Naive thymus-derived CD4-positive, alpha-beta T cell (primary cell): ENCODE data around the gene CRELD1. TPM values are rescaled to one million over a fixed set of nuclear protein-coding genes. Genes with fewer than 3 reads are reported as not detected.

Experiments used
- ATAC-seq: fragments of 150-1000 bp; cut with Tn5 transposase; 2 replicates; pipeline ENCODE4 v1.10.0; 2021; ENCODE audit warnings: mild to moderate bottlenecking, moderate library complexity
- CTCF ChIA-PET: fragments of 350-600 bp; sonication (Branson Sonifier 250); formaldehyde crosslinking; loops from one replicate; lab custom pipeline; 2021; ENCODE audit warnings: antibody characterized with exemption; lab: Charles Lee
- POLR2A ChIA-PET: fragments of 350-600 bp; sonication (Branson Sonifier 250); formaldehyde crosslinking; loops from one replicate; lab custom pipeline; 2021; ENCODE audit warnings: antibody characterized with exemption, inconsistent platforms; lab: Charles Lee
- DNase-seq, 9 donors: peaks; one replicate each; pipeline versions ENCODE4 v3.0.0 to v3.0.0-alpha.2; 2020 to 2022; ENCODE audit warnings: mixed read lengths in 1 of 9
- H3K27ac ChIP-seq: one replicate; pipeline ENCODE4 v1.7.0; 2013; ENCODE audit warnings: mild to moderate bottlenecking, low read depth, low read length, moderate library complexity
- H3K27me3 ChIP-seq, 2 donors: one replicate each; pipeline ENCODE4 v1.7.0; 2013; ENCODE audit warnings: low read length in 2 of 2, mild to moderate bottlenecking in 2 of 2, moderate library complexity in 2 of 2; ENCODE audit not compliant: control insufficient read depth in 2 of 2, insufficient read depth in 2 of 2
- H3K36me3 ChIP-seq, 3 experiments: 1 replicate in 2 of 3; 2 replicates in 1 of 3; pipeline ENCODE4 v1.7.0; 2013; ENCODE audit warnings: low read length in 3 of 3, mild to moderate bottlenecking in 3 of 3, moderate library complexity in 1 of 3; ENCODE audit not compliant: insufficient read depth in 3 of 3, control insufficient read depth in 2 of 3
- H3K4me1 ChIP-seq, 2 donors: one replicate each; pipeline ENCODE4 v1.7.0; 2013; ENCODE audit warnings: low read length in 2 of 2, mild to moderate bottlenecking in 2 of 2, moderate library complexity in 1 of 2; ENCODE audit not compliant: control insufficient read depth in 2 of 2, insufficient read depth in 2 of 2
- H3K4me3 ChIP-seq: 2 replicates; pipeline ENCODE4 v1.7.0; 2013; ENCODE audit warnings: mild to moderate bottlenecking, low read length
- H3K9me3 ChIP-seq, 3 experiments: 1 replicate in 2 of 3; 2 replicates in 1 of 3; pipeline ENCODE4 v1.7.0; 2013; ENCODE audit warnings: low read length in 3 of 3; ENCODE audit not compliant: control insufficient read depth in 2 of 3
- H3K27ac Mint-ChIP-seq, 9 donors: one replicate each; pipeline ENCODE4 v1.8.0; 2020 to 2022; ENCODE audit warnings: mixed read lengths in 9 of 9, mild to moderate bottlenecking in 8 of 9, moderate library complexity in 5 of 9, inconsistent platforms in 2 of 9
- H3K27me3 Mint-ChIP-seq, 5 donors: one replicate each; pipeline ENCODE4 v1.8.0; 2021 to 2022; ENCODE audit warnings: mixed read lengths in 5 of 5, mild to moderate bottlenecking in 1 of 5
- H3K36me3 Mint-ChIP-seq, 5 donors: one replicate each; pipeline ENCODE4 v1.8.0; 2020 to 2022; ENCODE audit warnings: mixed read lengths in 5 of 5, mild to moderate bottlenecking in 3 of 5, inconsistent platforms in 1 of 5
- H3K4me1 Mint-ChIP-seq, 7 donors: one replicate each; pipeline ENCODE4 v1.8.0; 2020 to 2022; ENCODE audit warnings: mixed read lengths in 7 of 7, mild to moderate bottlenecking in 3 of 7, inconsistent platforms in 1 of 7
- H3K4me3 Mint-ChIP-seq, 10 donors: one replicate each; pipeline ENCODE4 v1.8.0; 2020 to 2022; ENCODE audit warnings: mild to moderate bottlenecking in 10 of 10, mixed read lengths in 10 of 10, moderate library complexity in 6 of 10, inconsistent platforms in 2 of 10
- H3K9me3 Mint-ChIP-seq, 11 donors: one replicate each; pipeline ENCODE4 v1.8.0; 2020 to 2022; ENCODE audit warnings: mixed read lengths in 11 of 11, mild to moderate bottlenecking in 4 of 11, inconsistent platforms in 1 of 11, moderate library complexity in 1 of 11
- intact Hi-C, 2 donors: fragments of 100-400 bp; cut with micrococcal nuclease; formaldehyde crosslinking; loops; one replicate each; pipeline ENCODE4 v1.15.1; 2023
- polyA plus RNA-seq, 2 donors: library from polyadenylated mRNA; unstranded; fragments of 300-500 nt; fragmentation: Illumina TruSeq; gene quantifications; one replicate each; pipeline ENCODE4 v1.2.3, GENCODE V29; 2021
- total RNA-seq, 6 experiments: library from RNA in 5 of 6; stranded (reverse) in 5 of 6; gene quantifications; 1 replicate in 5 of 6; 2 replicates in 1 of 6; pipeline ENCODE4 v1.2.3 and lab custom pipeline; 2021 to 2026

CRELD1 gene
- total and polyA plus RNA-seq, 7 experiments from 2014 or later = 21.0 to 64.9 (median 30.1) TPM

DNA sequence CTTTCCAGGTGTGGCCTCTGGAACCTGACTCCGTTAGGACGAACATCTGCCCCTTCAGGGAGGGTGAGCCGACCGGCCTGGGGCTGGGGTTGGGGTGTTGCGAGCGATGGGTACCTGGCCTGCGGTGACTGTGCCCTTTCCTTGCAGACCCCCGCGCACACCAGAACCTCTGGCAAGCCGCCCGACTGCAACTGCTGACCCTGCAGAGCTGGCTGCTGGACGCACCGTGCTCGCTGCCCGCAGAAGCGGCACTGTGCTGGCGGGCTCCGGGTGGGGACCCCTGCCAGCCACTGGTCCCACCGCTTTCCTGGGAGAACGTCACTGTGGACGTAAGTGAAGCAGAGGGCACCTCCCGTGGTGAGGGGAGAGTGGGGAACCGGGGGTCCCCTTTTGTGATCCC lies 5.5 kb upstream of the CRELD1 start:
- intact Hi-C loops = no loop called here

DNA sequence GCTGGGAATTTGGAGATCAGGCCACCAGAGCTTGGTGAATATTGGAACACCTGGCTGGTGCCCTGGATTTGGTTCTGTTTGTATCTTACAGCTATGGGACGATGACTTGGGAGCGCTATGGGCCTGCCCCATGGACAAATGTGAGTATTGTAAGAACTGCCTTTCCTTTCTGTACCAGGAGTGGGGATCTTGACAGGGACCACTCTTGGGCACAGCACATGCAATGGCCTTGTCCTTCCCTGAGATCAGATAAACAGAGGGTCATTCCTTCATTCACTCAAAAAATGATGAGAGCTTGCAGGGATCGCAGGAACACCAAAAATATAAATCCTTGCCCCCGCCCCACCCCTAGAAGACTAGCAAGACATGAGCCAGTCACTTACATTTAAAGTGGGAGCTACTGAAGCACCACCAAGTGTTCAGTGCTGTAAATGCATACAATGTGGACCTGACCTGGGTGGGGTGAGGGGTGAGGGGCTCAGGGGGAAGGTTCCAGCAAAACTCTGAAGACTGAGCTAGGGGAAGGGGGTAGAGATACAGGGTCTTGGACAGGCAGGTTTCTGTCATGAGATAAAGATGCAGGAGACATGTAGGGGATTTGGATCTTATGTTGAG lies 2.7 kb upstream of the CRELD1 start:
- intact Hi-C loops = loop anchor here (1.0 to 10.0 kb wide), 4 partner anchors 82 to 566 kb away; partner anchors contain the start of genes BRK1 (in 1 of the 2), MTMR14 (in 1 of the 2) and THUMPD3 (in 1 of the 2)
- H3K9me3 Mint-ChIP-seq = peaks cover 0 to 1% (median 0%) of the 10 kb centered on the region in 11 donors
- H3K27me3 Mint-ChIP-seq = no peaks in the 10 kb centered on the region
- Histone ChIP-seq H3K4me3 (no peak overlapping the region), H3K9me3 (no peaks in the 10 kb centered on the region), H3K36me3 (peaks cover 0 to 2% (median 0%) of the 10 kb centered on the region in 3 experiments), H3K27me3 (no peaks in the 10 kb centered on the region), H3K4me1 (peaks cover 25 to 27% of the 10 kb centered on the region in 2 donors), H3K27ac (peak overlapping the region; percentile 14)
- CTCF ChIA-PET = interaction anchor here (0.6 to 5.3 kb wide), 5 partner anchors 10 to 151 kb away, joined by 3 to 35 read pairs (median 3); no protein-coding TSS in a partner anchor
- H3K36me3 Mint-ChIP-seq = peaks cover 0 to 6% (median 0%) of the 10 kb centered on the region in 5 donors
- DNase-seq = no peak
- H3K4me1 Mint-ChIP-seq = peaks cover 28 to 50% (median 37%) of the 10 kb centered on the region in 7 donors
- H3K27ac Mint-ChIP-seq = peak overlapping the region; percentile 62 to 100 (median 82)
- ATAC-seq = no peak
- POLR2A ChIA-PET = interaction anchor here (0.5 to 4.3 kb wide), 6 partner anchors 15 to 390 kb away, joined by 3 to 21 read pairs (median 7); partner anchors contain the start of genes IL17RC, JAGN1 and SEC13
- peak overlapping the region in 6 of 10 donors; percentile 26 to 71 (median 53) for H3K4me3 Mint-ChIP-seq

More for the DNA sequence above, 5.5 kb upstream of the CRELD1 start:
- Histone ChIP-seq H3K4me3 (no peak overlapping the region), H3K36me3 (no peaks in the 10 kb centered on the region), H3K4me1 (peaks cover 8% of the 10 kb centered on the region in 2 donors), H3K27me3 (no peaks in the 10 kb centered on the region), H3K9me3 (no peaks in the 10 kb centered on the region), H3K27ac (no peak overlapping the region)
- Mint-ChIP-seq H3K27me3 (peaks cover 0 to 8% (median 0%) of the 10 kb centered on the region in 5 donors), H3K9me3 (peaks cover 0 to 2% (median 0%) of the 10 kb centered on the region in 11 donors), H3K27ac (no peak overlapping the region), H3K36me3 (no peaks in the 10 kb centered on the region), H3K4me3 (no peak overlapping the region), H3K4me1 (peaks cover 11 to 24% (median 18%) of the 10 kb centered on the region in 7 donors)
- no peak for ATAC-seq
- POLR2A ChIA-PET = interaction anchor here (2.3 kb wide), 1 partner anchor 37 kb away, joined by 8 read pairs; the partner anchor contains the start of gene JAGN1
- CTCF ChIA-PET = no interaction called here
- no peak for DNase-seq

DNA sequence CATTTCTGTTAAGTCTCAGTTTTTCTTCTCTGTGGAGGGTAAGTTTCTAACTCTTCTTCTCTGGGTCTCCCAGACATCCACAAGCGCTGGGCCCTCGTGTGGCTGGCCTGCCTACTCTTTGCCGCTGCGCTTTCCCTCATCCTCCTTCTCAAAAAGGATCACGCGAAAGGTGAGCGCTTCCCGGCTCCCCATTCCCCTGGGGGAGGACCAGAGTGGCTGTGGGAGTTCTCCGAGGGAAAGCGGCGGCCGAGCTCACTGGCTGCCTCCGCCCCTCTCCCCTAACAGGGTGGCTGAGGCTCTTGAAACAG lies 1.1 kb upstream of the CRELD1 start:
- ChIA-PET CTCF (interaction anchor here (0.6 to 5.3 kb wide), 10 partner anchors 7 to 353 kb away, joined by 3 to 35 read pairs (median 4); partner anchors contain the start of genes FANCD2, MTMR14, PRRT3 and RPUSD3), POLR2A (interaction anchor here (0.8 to 5.2 kb wide), 33 partner anchors 9 to 504 kb away, joined by 3 to 64 read pairs (median 8); partner anchors contain the start of genes ARPC4, BRPF1, EMC3 and IL17RC)
- no peak for ATAC-seq
- H3K9me3 Mint-ChIP-seq = peaks cover 0 to 1% (median 0%) of the 10 kb centered on the region in 11 donors
- H3K4me3 Mint-ChIP-seq = peak overlapping the region; percentile 71 to 99 (median 98)
- H3K27me3 Mint-ChIP-seq = no peaks in the 10 kb centered on the region
- Histone ChIP-seq H3K36me3 (peaks cover 0 to 8% (median 4%) of the 10 kb centered on the region in 3 experiments), H3K9me3 (no peaks in the 10 kb centered on the region), H3K27ac (peak overlapping the region; percentile 98), H3K27me3 (no peaks in the 10 kb centered on the region), H3K4me3 (peak overlapping the region; percentile 98), H3K4me1 (peaks cover 25 to 28% of the 10 kb centered on the region in 2 donors)
- peaks cover 30 to 58% (median 48%) of the 10 kb centered on the region in 7 donors for H3K4me1 Mint-ChIP-seq
- intact Hi-C loops = loop anchor here (1.0 to 10.0 kb wide), 9 partner anchors 16 to 568 kb away; partner anchors contain the start of genes BRK1 (in 1 of the 2), IL17RC (in 1 of the 2), MTMR14 (in 1 of the 2) and TATDN2 (in 1 of the 2)
- H3K36me3 Mint-ChIP-seq = peaks cover 0 to 7% (median 4%) of the 10 kb centered on the region in 5 donors
- no peak for DNase-seq
- peak overlapping the region; percentile 94 to 100 (median 99) for H3K27ac Mint-ChIP-seq

DNA sequence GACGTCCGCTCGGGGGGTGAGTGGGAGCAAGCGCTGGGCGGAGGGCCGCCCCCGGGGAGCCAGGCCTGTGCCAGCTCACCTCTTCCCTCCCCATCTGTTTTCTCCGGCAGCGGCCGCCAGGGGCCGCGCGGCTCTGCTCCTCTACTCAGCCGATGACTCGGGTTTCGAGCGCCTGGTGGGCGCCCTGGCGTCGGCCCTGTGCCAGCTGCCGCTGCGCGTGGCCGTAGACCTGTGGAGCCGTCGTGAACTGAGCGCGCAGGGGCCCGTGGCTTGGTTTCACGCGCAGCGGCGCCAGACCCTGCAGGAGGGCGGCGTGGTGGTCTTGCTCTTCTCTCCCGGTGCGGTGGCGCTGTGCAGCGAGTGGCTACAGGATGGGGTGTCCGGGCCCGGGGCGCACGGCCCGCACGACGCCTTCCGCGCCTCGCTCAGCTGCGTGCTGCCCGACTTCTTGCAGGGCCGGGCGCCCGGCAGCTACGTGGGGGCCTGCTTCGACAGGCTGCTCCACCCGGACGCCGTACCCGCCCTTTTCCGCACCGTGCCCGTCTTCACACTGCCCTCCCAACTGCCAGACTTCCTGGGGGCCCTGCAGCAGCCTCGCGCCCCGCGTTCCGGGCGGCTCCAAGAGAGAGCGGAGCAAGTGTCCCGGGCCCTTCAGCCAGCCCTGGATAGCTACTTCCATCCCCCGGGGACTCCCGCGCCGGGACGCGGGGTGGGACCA lies 632 bp upstream of the CRELD1 start:
- H3K9me3 Mint-ChIP-seq = peaks cover 0 to 1% (median 0%) of the 10 kb centered on the region in 11 donors
- peaks cover 0 to 13% (median 4%) of the 10 kb centered on the region in 3 experiments for H3K36me3 ChIP-seq
- peak; percentile 76 to 88 (median 84) for DNase-seq
- peaks cover 25 to 28% of the 10 kb centered on the region in 2 donors for H3K4me1 ChIP-seq
- H3K9me3 ChIP-seq = no peaks in the 10 kb centered on the region
- ATAC-seq = peak; percentile 74
- H3K36me3 Mint-ChIP-seq = peaks cover 0 to 7% (median 4%) of the 10 kb centered on the region in 5 donors
- H3K4me3 ChIP-seq = peak overlapping the region; percentile 98
- intact Hi-C loops = loop anchor here (1.0 to 10.0 kb wide), 26 partner anchors 13 to 568 kb away; partner anchors contain the start of genes BRK1 (in 2 of the 2), BRPF1 (in 2 of the 2), EMC3 (in 2 of the 2) and FANCD2 (in 2 of the 2)
- no peaks in the 10 kb centered on the region for H3K27me3 ChIP-seq
- H3K4me1 Mint-ChIP-seq = peaks cover 30 to 58% (median 48%) of the 10 kb centered on the region in 7 donors
- H3K27me3 Mint-ChIP-seq = no peaks in the 10 kb centered on the region
- H3K27ac Mint-ChIP-seq = peak overlapping the region; percentile 94 to 100 (median 99)
- ChIA-PET POLR2A (interaction anchor here (0.6 to 5.2 kb wide), 43 partner anchors 9 to 504 kb away, joined by 3 to 64 read pairs (median 7); partner anchors contain the start of genes ARPC4, BRPF1, CAMK1 and EMC3), CTCF (interaction anchor here (0.5 to 5.3 kb wide), 13 partner anchors 8 to 388 kb away, joined by 3 to 35 read pairs (median 4); partner anchors contain the start of genes FANCD2, MTMR14, PRRT3 and RPUSD3)
- H3K4me3 Mint-ChIP-seq = peak overlapping the region; percentile 71 to 99 (median 98)
- H3K27ac ChIP-seq = peak overlapping the region; percentile 98

DNA sequence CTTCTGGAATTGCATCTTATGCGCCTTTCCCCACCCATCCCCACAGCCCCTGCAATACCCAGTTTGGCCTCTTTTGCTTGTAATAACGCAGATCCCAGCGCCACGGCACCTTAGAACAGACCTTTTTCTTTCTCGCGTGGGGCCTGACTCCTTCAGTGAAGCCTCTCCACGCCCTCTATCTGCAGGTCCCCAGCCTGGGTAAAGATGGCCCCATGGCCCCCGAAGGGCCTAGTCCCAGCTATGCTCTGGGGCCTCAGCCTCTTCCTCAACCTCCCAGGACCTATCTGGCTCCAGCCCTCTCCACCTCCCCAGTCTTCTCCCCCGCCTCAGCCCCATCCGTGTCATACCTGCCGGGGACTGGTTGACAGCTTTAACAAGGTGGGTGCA lies 594 bp downstream of the CRELD1 start:
- Mint-ChIP-seq H3K27ac (peak overlapping the region; percentile 94 to 100 (median 99)), H3K9me3 (peaks cover 0 to 1% (median 0%) of the 10 kb centered on the region in 11 donors), H3K4me3 (peak overlapping the region; percentile 71 to 99 (median 98)), H3K4me1 (peaks cover 30 to 58% (median 48%) of the 10 kb centered on the region in 7 donors), H3K27me3 (no peaks in the 10 kb centered on the region), H3K36me3 (peaks cover 0 to 7% (median 4%) of the 10 kb centered on the region in 5 donors)
- H3K27ac ChIP-seq = peak overlapping the region; percentile 98
- intact Hi-C loops = loop anchor here in 1 of 2 donors (1.0 to 10.0 kb wide), 5 partner anchors 183 to 569 kb away; partner anchors contain the start of genes BRK1, MTMR14, OGG1 and THUMPD3
- POLR2A ChIA-PET = interaction anchor here (0.7 to 5.2 kb wide), 26 partner anchors 12 to 387 kb away, joined by 3 to 64 read pairs (median 7); partner anchors contain the start of genes ARPC4, CAMK1, EMC3 and FANCD2
- CTCF ChIA-PET = interaction anchor here (0.9 to 5.3 kb wide), 3 partner anchors 9 to 387 kb away, joined by 3 to 35 read pairs (median 6); no protein-coding TSS in a partner anchor
- H3K9me3 ChIP-seq = no peaks in the 10 kb centered on the region
- H3K36me3 ChIP-seq = peaks cover 0 to 17% (median 4%) of the 10 kb centered on the region in 3 experiments
- peak overlapping the region; percentile 98 for H3K4me3 ChIP-seq
- ATAC-seq (peak; percentile 5), DNase-seq (peak in 1 of 9 donors; percentile 65)
- peaks cover 25 to 28% of the 10 kb centered on the region in 2 donors for H3K4me1 ChIP-seq
- no peaks in the 10 kb centered on the region for H3K27me3 ChIP-seq
